DND-41 (cell line): ENCODE results near the gene CSTB.
A peak's percentile ranks its signal among the peaks of the same experiment; 100 is the strongest.

Experiments
- ATAC-seq: fragments of 200-7000 bp; cut with Tn5 transposase; 3 replicates; pipeline ENCODE4 v1.9.1; 2021; ENCODE audit warnings: low read depth; ENCODE audit not compliant: insufficient read depth
- DNase-seq: peaks from one replicate; pipeline ENCODE4 v3.0.0-alpha.2; 2020
- H2AFZ ChIP-seq: 2 replicates; pipeline ENCODE4 v1.6.0; 2012; ENCODE audit warnings: low read depth, low read length
- H3K27ac ChIP-seq: 2 replicates; pipeline ENCODE4 v1.5.1; 2012; ENCODE audit warnings: low read length, inconsistent platforms
- H3K27me3 ChIP-seq: fragments of 200-600 bp; sonication (generic); 2 replicates; pipeline ENCODE4 v1.6.0; 2012; ENCODE audit warnings: low read length, mild to moderate bottlenecking, inconsistent platforms; ENCODE audit not compliant: insufficient read depth, poor library complexity
- H3K36me3 ChIP-seq: 2 replicates; pipeline ENCODE4 v1.5.1; 2012; ENCODE audit warnings: low read length, inconsistent platforms; ENCODE audit not compliant: insufficient read depth
- H3K4me1 ChIP-seq: 2 replicates; pipeline ENCODE4 v1.5.1; 2012; ENCODE audit warnings: mild to moderate bottlenecking, low read length; ENCODE audit not compliant: insufficient read depth
- H3K4me2 ChIP-seq: 2 replicates; pipeline ENCODE4 v1.6.0; 2012; ENCODE audit warnings: mild to moderate bottlenecking, moderate library complexity, low read length, inconsistent platforms; ENCODE audit not compliant: insufficient read depth
- H3K4me3 ChIP-seq, 2 experiments: fragments of 200-600 bp in 1 of 2; shearing (Covaris generic) in 1 of 2; 2 replicates each; pipeline ENCODE4 v1.5.1; 2012 to 2016; ENCODE audit warnings: inconsistent platforms in 2 of 2, low read length in 2 of 2, mild to moderate bottlenecking in 2 of 2, low read depth in 1 of 2, moderate library complexity in 1 of 2
- H3K79me2 ChIP-seq: 2 replicates; pipeline ENCODE4 v1.6.0; 2012; ENCODE audit warnings: low read length, inconsistent platforms; ENCODE audit not compliant: insufficient read depth
- H3K9ac ChIP-seq: 2 replicates; pipeline ENCODE4 v1.6.0; 2012; ENCODE audit warnings: low read depth, mild to moderate bottlenecking, inconsistent platforms, low read length, moderate library complexity
- H3K9me3 ChIP-seq: 2 replicates; pipeline ENCODE4 v1.5.1; 2012; ENCODE audit warnings: low read length, moderate library complexity, mild to moderate bottlenecking, inconsistent platforms; ENCODE audit not compliant: insufficient read depth, severe bottlenecking
- H4K20me1 ChIP-seq: 2 replicates; pipeline ENCODE4 v1.6.0; 2012; ENCODE audit warnings: low read length; ENCODE audit not compliant: insufficient read depth
- CTCF ChIP-seq: IDR thresholded peaks from 2 replicates; pipeline ENCODE4 v1.5.1; 2012; ENCODE audit warnings: borderline replicate concordance, low read length, moderate library complexity, mild to moderate bottlenecking; ENCODE audit not compliant: poor library complexity, severe bottlenecking; ENCODE audit errors: extremely low read depth
- EZH2 ChIP-seq: IDR thresholded peaks from 3 replicates; pipeline ENCODE4 v1.6.1; 2012; ENCODE audit warnings: borderline replicate concordance, low read depth, mild to moderate bottlenecking, moderate library complexity, low read length, inconsistent platforms; ENCODE audit not compliant: severe bottlenecking

Gene CSTB

GRCh38 chr21:43731891-43732711 lies 44.0 kb downstream of the CSTB start:
- Histone ChIP-seq H3K27ac (no peak overlapping the region), H3K4me3 (no peak overlapping the region), H3K9me3 (no peaks in the 10 kb centered on the region), H4K20me1 (peaks cover 39% of the 10 kb centered on the region), H3K27me3 (no peaks in the 10 kb centered on the region), H3K36me3 (no peaks in the 10 kb centered on the region), H2AFZ (no peak overlapping the region), H3K9ac (no peak overlapping the region), H3K4me2 (no peak overlapping the region), H3K79me2 (peaks cover 9% of the 10 kb centered on the region; the same call in 1 of the 2 replicates), H3K4me1 (no peaks in the 10 kb centered on the region)
- ATAC-seq, result no peak
- DNase-seq, result no peak
- TF ChIP-seq CTCF, result no peak
- no peak for TF ChIP-seq EZH2

GRCh38 chr21:43731476-43731875 lies 44.6 kb downstream of the CSTB start:
- H3K27ac ChIP-seq, result no peak overlapping the region
- H3K79me2 ChIP-seq, result peaks cover 12% of the 10 kb centered on the region
- H3K4me2 ChIP-seq, result no peak overlapping the region

GRCh38 chr21:43728467-43729390 lies 47.4 kb downstream of the CSTB start:
- H3K36me3 ChIP-seq, result peaks cover 5% of the 10 kb centered on the region
- no peak overlapping the region for H3K27ac ChIP-seq
- H3K9me3 ChIP-seq, result no peaks in the 10 kb centered on the region
- H3K27me3 ChIP-seq, result no peaks in the 10 kb centered on the region
- H2AFZ ChIP-seq, result no peak overlapping the region
- ATAC-seq (peak; percentile 55; the same call in 2 of the 3 replicates), DNase-seq (peak; percentile 23)
- no peak overlapping the region for H3K4me3 ChIP-seq
- no peaks in the 10 kb centered on the region for H3K4me1 ChIP-seq
- no peak overlapping the region for H3K9ac ChIP-seq
- TF ChIP-seq CTCF, result no peak
- no peak for TF ChIP-seq EZH2
- H4K20me1 ChIP-seq, result peaks cover 44% of the 10 kb centered on the region
- H3K4me2 ChIP-seq, result no peak overlapping the region
- H3K79me2 ChIP-seq, result peaks cover 16% of the 10 kb centered on the region

More at GRCh38 chr21:43731476-43731875, 44.6 kb downstream of the CSTB start:
- H4K20me1 ChIP-seq, result peaks cover 45% of the 10 kb centered on the region
- DNase-seq (no peak), ATAC-seq (no peak)
- H3K36me3 ChIP-seq, result no peaks in the 10 kb centered on the region
- no peaks in the 10 kb centered on the region for H3K27me3 ChIP-seq
- H2AFZ ChIP-seq, result no peak overlapping the region
- no peaks in the 10 kb centered on the region for H3K9me3 ChIP-seq
- no peak overlapping the region for H3K4me3 ChIP-seq
- no peak overlapping the region for H3K9ac ChIP-seq
- H3K4me1 ChIP-seq, result no peaks in the 10 kb centered on the region
- no peak for TF ChIP-seq EZH2
- no peak for TF ChIP-seq CTCF
